Measurements from ENCODE around the gene PPP2CA. TPM values are rescaled to one million over a fixed set of nuclear protein-coding genes. Genes with fewer than 3 reads are reported as not detected.

Gene PPP2CA
- total RNA-seq, 1 experiment from 2014 or later: 184 TPM

DNA sequence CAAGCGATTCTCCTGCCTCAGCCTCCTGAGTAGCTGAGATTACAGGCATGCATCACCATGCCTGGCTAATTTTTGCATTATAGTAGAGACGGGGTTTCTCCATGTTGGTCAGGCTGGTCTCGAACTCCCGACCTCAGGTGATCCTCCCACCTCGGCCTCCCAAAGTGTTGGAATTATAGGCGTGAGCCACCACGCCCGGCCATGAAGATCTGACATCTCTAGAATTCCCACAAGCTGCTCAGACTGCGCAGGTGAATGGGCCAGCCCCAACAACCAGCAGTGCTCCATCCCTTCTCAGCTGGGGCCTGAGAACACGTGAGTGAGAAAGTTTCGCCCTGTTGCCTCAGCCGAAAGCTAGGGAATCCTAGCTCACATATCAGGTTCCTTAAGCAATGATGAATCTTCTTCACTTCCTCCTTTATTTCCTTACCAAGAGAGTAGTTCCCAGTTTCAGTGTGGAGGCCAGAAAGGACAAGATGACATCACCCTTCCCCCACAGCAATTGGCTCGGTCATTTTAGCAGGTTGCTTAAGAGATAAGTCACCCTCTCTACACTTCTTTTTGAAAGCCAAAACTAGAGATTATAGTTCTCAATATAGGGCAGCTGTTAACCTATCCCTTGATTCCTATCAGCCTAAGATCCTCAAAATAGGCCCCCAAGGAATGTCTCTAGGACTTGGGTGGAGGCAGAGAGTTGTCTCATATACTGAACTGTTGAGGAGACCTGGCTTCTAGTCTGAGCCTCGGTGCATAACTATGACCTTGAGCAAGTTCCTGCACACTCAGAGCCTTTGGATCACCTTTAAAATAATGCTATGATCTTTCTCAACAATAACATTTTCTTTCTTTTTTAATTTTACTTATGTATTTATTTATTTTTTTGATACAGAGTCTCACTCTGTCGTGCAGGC is 23.9 kb upstream of the PPP2CA start:
- no peak for DNase-seq
- Histone ChIP-seq H3K27me3 (ENCODE audit: control insufficient read depth, insufficient read depth, low read length) (no peaks in the 10 kb centered on the region), H3K4me3 (ENCODE audit: insufficient read depth, low read depth, low read length) (no peak overlapping the region), H3K36me3 (replicated peaks; ENCODE audit: control insufficient read depth, insufficient read depth, low read length) (no peaks in the 10 kb centered on the region)

DNA sequence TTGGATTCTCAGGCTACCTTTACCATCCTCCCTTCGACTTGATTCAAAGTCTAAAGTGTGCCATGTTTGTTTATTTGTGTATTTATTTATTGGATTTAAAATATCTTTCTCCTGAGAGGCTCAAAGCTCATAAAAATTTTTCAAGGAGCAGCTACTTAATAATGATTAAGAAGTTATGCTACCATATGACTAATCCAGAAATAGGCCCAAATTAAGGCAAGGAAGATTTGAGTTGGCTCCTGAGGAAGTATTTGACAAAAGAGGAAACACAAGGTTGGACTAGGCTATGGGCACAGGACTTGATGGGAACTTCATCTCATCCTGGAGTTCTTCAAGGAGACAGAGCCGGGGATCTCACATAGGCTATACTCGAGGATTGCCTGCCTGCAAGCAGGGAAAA is 22.4 kb upstream of the PPP2CA start:
- no peaks in the 10 kb centered on the region for H3K27me3 ChIP-seq (ENCODE audit: control insufficient read depth, insufficient read depth, low read length)
- H3K4me3 ChIP-seq (ENCODE audit: insufficient read depth, low read depth, low read length): no peak overlapping the region
- no peaks in the 10 kb centered on the region for H3K36me3 ChIP-seq (replicated peaks; ENCODE audit: control insufficient read depth, insufficient read depth, low read length)
- DNase-seq: no peak

DNA sequence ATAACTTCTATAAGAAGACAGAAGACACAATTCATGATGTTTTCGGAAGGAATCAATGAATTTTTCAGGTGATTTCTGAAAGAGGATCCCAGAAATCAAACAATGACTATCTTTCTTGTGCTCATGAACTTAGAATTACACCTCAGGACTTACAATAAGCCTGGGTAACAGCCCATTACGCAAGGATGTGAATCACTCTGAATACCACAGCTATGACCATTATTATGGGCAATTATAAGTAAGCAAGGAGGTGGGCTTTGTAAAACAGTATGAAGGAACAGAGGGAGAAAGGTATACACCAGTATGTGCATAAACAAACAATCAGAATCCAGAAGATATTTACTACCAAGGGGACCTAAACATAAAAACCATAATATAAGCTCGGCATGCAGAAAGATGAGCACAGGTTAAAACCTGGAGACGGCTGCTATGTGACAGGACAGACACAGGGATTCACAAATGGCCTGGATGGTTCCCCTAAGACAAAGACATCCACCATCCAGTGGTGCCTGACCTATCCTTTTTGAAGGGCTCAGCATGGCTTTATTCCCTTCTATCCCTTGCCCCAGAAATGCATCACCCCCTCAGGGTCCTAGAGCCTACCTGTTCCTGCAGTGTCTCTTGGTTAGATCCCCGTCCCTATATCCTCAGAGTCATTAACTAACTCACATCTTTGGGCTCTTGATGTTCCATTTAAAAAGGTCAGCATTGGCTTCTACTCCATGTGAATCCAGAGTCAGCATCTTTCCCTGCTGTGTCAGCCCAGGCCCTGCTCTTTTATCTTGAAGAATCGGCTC is 21.8 kb upstream of the PPP2CA start:
- DNase-seq: peak; percentile 57
- Histone ChIP-seq H3K36me3 (replicated peaks; ENCODE audit: control insufficient read depth, insufficient read depth, low read length) (no peaks in the 10 kb centered on the region), H3K27me3 (ENCODE audit: control insufficient read depth, insufficient read depth, low read length) (no peaks in the 10 kb centered on the region), H3K4me3 (ENCODE audit: insufficient read depth, low read depth, low read length) (no peak overlapping the region)

DNA sequence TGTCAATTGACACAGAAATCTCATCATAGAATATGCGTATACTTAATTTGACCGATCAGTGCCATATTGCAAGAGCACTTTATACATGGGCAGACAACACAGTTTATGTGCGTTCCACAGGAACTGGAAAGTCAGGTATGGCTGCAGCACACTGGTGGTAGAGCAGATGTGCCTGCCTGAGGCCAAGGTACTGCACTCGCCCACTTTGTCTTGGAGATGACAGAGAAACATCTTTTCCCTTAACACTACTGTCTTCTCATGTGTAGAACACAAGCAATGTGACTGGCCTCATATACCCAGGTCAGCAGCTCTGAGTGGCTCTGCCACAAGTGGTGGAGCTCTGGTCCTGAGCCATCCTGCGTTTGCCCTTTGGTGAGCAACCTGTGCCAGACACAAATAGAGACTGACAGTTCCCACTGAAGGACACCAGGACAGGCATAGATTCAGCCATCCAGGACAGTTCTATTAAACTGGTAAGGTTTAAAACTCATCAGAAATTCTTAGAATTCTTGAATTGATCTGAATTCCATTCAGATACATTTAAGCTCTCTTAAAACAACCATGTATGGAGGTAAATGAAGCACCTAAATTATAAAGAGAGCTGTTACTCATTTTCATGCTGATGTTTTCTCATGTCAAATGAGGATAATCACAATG is 21.0 kb upstream of the PPP2CA start:
- DNase-seq: no peak
- H3K27me3 ChIP-seq (ENCODE audit: control insufficient read depth, insufficient read depth, low read length): no peaks in the 10 kb centered on the region
- H3K36me3 ChIP-seq (replicated peaks; ENCODE audit: control insufficient read depth, insufficient read depth, low read length): no peaks in the 10 kb centered on the region
- H3K4me3 ChIP-seq (ENCODE audit: insufficient read depth, low read depth, low read length): no peak overlapping the region

DNA sequence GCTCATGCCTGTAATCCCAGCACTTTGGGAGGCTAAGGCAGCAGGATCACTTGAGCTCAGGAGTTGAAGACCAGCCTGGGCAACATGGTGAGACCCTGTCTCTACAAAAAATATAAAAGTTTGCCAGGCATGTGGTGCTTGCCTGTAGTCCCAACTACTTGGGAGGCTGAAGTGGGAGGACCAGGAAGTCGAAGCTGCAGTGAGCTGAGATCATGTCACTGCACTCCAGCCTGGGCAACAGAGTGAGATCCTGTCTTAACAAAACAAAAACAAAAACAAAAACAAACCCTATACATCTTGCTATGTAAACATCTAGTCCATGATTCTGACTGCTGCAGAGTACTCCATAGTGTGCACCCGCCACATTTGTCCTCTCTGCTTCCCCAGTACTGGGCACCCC is 19.8 kb upstream of the PPP2CA start:
- Histone ChIP-seq H3K4me3 (ENCODE audit: insufficient read depth, low read depth, low read length) (no peak overlapping the region), H3K27me3 (ENCODE audit: control insufficient read depth, insufficient read depth, low read length) (no peaks in the 10 kb centered on the region), H3K36me3 (replicated peaks; ENCODE audit: control insufficient read depth, insufficient read depth, low read length) (no peaks in the 10 kb centered on the region)
- DNase-seq: no peak

DNA sequence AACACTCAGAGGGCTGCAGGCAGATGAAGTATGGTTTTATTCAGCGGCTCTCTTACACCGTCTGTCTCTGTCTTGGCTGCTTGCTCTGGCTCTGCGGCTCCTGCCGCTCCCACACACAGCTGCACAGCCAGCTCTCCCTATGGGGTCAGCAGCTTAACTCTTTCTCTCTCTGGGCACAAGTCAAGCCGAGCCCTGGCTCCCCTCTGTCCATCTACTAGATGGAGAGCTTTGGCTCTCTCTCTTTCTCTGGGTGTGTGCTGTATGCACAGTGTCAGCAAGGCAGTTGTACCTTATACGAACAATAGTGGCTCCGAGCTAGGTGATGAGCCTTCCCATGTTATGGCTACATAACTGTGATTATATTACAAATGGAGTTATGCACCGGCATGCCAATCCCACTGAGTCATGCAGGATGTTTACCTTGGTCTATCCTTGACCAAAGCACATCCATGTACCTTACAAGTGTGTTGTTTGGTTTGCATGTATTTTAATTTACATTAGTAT is 19.3 kb upstream of the PPP2CA start:
- Histone ChIP-seq H3K4me3 (ENCODE audit: insufficient read depth, low read depth, low read length) (no peak overlapping the region), H3K27me3 (ENCODE audit: control insufficient read depth, insufficient read depth, low read length) (no peaks in the 10 kb centered on the region), H3K36me3 (replicated peaks; ENCODE audit: control insufficient read depth, insufficient read depth, low read length) (no peaks in the 10 kb centered on the region)
- DNase-seq: no peak

DNA sequence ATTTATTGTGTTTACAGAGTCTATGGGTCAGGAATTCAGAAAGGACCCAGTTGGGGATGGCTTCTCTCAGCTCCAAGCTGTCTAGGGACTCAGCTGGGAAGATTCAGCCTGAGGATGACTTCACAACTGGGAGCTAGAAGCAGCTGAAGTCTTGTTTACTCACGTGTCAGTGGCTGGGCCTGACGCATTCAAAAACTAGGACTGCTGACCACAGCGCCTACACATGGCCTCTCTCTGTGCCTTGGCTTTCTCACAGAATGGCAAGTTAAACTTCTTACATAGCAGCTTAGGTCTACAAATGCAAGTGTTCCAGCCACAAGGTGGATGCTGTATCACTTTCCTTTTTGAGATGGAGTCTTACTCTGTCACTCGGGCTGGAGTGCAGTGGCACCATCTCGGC is 16.3 kb upstream of the PPP2CA start:
- H3K27me3 ChIP-seq (ENCODE audit: control insufficient read depth, insufficient read depth, low read length): no peaks in the 10 kb centered on the region
- no peak overlapping the region for H3K4me3 ChIP-seq (ENCODE audit: insufficient read depth, low read depth, low read length)
- no peak for DNase-seq
- no peaks in the 10 kb centered on the region for H3K36me3 ChIP-seq (replicated peaks; ENCODE audit: control insufficient read depth, insufficient read depth, low read length)

DNA sequence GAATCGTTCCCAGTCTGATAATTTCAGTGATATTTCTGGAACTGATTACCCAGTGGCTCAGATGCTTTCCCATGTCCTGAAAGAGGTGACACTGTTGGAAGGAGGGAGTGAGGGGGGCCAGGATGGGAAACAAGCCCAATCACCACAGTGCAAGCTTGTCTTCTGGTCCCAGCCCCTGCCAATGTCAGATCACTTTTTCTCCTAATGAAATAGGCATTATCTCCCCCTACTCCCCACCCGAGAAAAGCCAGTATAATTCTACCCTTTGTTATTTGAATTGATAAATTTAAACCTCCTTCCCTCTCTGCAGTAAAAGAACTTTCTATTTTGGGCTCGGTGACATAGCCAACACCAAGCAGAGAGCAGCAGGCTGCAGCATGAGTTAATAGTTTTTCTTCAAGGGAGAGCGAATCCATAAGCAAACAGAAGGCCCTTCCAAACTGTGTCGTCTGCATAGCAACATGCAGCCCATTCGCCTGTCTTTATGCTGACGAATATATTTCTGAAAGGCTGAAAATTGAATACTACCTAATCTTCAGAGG is 14.6 kb upstream of the PPP2CA start:
- H3K27me3 ChIP-seq (ENCODE audit: control insufficient read depth, insufficient read depth, low read length): no peaks in the 10 kb centered on the region
- no peaks in the 10 kb centered on the region for H3K36me3 ChIP-seq (replicated peaks; ENCODE audit: control insufficient read depth, insufficient read depth, low read length)
- DNase-seq: no peak
- no peak overlapping the region for H3K4me3 ChIP-seq (ENCODE audit: insufficient read depth, low read depth, low read length)

DNA sequence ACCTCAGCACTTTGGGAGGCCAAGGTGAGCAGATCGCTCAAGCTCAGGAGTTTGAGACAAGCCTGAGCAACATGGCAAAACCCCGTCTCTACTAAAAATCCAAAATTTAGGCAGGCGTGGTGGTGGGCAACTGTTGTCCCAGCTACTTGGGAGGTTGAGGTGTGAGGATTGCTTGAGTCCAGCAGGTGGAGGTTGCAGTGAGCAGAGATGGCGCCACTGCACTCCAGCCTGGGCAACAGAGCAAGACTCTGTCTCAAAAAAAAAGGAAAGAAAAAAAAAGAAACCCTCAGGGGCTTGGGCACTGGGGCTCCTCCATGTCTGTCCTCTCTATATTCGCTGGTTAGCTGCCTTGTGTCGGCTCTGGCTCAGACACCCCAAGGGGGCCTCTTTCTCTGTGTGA is 10.9 kb upstream of the PPP2CA start:
- H3K36me3 ChIP-seq (replicated peaks; ENCODE audit: control insufficient read depth, insufficient read depth, low read length): no peaks in the 10 kb centered on the region
- H3K4me3 ChIP-seq (ENCODE audit: insufficient read depth, low read depth, low read length): no peak overlapping the region
- no peaks in the 10 kb centered on the region for H3K27me3 ChIP-seq (ENCODE audit: control insufficient read depth, insufficient read depth, low read length)
- DNase-seq: no peak

DNA sequence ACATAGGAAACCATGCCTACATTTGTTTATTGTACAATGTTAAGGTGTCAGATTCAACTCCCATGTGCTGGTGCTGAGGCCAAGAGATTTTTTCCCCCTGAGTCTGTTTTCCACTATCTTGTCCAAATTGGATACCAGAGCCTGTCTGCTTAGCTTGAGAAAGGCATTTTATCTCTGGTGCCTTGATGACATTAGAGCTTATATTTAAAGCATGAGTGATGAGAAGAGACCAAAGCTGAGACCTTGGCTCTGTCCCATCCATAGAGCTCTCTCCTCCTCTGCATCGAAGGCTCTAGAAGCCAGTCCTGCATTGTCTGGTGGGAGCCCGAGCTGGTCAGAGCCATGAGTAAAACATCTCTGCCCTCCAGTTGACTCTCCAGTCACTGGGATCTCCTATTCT is 10.4 kb upstream of the PPP2CA start:
- Histone ChIP-seq H3K4me3 (ENCODE audit: insufficient read depth, low read depth, low read length) (no peak overlapping the region), H3K36me3 (replicated peaks; ENCODE audit: control insufficient read depth, insufficient read depth, low read length) (no peaks in the 10 kb centered on the region), H3K27me3 (ENCODE audit: control insufficient read depth, insufficient read depth, low read length) (no peaks in the 10 kb centered on the region)
- DNase-seq: no peak

DNA sequence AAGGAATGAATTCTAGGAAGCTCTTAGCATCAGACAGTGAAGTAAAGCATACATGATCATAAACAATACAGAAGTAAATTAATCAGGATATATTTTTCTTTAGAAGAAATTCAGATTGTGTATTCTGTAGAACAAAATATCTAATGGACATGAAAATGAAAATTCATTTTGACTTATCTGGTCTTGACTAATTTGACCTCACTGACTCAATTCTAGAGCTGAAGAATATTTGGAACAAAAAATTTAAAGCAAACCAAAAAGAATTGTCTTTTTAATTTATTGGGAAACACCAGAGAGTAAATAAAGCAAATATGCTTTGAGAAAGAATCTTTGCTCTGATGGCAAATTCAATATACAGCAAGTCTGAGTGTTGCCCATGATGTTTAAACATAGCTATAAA is 2.8 kb upstream of the PPP2CA start:
- no peak for DNase-seq
- Histone ChIP-seq H3K36me3 (replicated peaks; ENCODE audit: control insufficient read depth, insufficient read depth, low read length) (no peaks in the 10 kb centered on the region), H3K27me3 (ENCODE audit: control insufficient read depth, insufficient read depth, low read length) (no peaks in the 10 kb centered on the region), H3K4me3 (ENCODE audit: insufficient read depth, low read depth, low read length) (no peak overlapping the region)

DNA sequence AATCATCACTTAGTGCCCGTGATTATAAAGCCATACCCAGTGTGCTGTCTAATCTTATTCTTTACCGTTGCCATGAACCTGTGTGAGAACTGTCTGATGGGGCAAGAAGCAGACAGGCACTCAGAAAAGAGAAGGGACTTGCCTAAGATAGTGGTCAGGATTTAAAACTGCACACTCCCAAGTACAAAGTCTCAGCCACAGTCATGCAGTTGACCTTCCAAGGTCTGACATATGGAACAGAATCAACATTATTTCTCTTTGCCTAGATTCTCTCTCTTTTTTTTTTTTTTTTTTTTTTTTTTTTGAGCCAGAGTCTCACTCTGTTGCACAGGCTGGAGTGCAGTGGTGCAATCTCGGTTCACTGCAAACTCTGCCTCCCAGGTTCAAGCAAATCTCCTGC is 1.9 kb upstream of the PPP2CA start:
- H3K4me3 ChIP-seq (ENCODE audit: insufficient read depth, low read depth, low read length): no peak overlapping the region
- H3K27me3 ChIP-seq (ENCODE audit: control insufficient read depth, insufficient read depth, low read length): no peaks in the 10 kb centered on the region
- DNase-seq: no peak
- no peaks in the 10 kb centered on the region for H3K36me3 ChIP-seq (replicated peaks; ENCODE audit: control insufficient read depth, insufficient read depth, low read length)

DNA sequence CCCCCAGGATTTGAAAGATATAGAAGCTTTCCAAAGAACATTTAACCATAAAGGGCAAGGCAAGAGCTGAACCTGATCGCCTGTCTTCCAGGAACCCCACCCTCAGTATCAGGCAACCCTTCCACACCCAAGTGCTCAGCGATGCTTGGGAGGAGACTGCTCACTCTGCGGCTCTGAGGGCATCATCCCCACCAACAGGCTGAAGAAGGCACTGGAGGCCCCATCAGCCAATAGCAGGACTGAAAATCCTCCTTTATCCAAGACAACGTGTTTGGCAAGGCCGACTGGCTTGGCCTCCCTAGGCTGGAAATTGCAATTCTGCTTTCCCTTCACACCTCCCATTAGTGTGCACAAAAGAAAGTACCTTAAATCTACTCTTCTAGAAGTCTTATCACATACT is 1.4 kb upstream of the PPP2CA start:
- no peaks in the 10 kb centered on the region for H3K27me3 ChIP-seq (ENCODE audit: control insufficient read depth, insufficient read depth, low read length)
- peak; percentile 45 for DNase-seq
- H3K36me3 ChIP-seq (replicated peaks; ENCODE audit: control insufficient read depth, insufficient read depth, low read length): no peaks in the 10 kb centered on the region
- H3K4me3 ChIP-seq (ENCODE audit: insufficient read depth, low read depth, low read length): peak overlapping the region; percentile 100

DNA sequence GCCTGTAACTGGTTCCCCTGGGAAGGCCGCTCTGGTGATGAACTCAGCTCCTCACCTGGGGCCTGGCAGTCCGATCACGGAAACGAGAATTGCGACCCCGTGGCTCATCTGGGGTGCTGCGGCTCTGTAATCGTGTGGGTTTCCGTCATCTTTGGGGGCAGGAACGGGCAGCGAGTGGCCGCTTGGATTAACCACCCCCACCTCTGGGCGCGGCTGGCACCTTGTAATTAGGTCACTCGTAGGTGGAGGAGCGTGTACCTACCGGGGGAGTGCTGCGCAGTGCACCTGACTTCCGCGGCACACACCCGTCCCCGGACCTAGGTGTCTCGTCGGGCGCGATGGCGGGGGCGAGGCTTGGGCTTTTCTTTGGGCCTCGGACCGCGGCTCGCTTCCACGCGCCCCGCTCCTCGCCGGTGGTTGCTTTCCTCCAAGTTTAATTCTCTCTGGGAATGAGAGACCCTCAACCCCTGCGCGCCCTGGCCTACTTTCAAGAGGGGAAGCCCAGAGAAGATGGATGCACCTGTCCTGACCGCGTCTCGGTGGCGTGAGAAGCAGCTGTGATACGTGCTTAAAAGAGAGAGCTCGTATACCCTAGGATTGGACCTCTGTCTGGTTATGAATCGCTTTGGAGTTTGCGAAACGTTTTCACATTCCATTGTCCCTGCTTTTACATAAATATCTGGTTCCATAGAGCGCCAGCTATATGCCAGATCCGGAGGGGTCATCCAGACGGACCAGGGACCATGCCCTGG is 744 bp upstream of the PPP2CA start:
- no peak for DNase-seq
- Histone ChIP-seq H3K27me3 (ENCODE audit: control insufficient read depth, insufficient read depth, low read length) (no peaks in the 10 kb centered on the region), H3K4me3 (ENCODE audit: insufficient read depth, low read depth, low read length) (peak overlapping the region; percentile 100), H3K36me3 (replicated peaks; ENCODE audit: control insufficient read depth, insufficient read depth, low read length) (no peaks in the 10 kb centered on the region)

Measured in H7 (cell line).